H1 (cell line): ENCODE measurements around the gene GGTLC2.
"Not testable (repeated sequence)": the region's sequence is repeated elsewhere in the genome, so short reads cannot be mapped to it uniquely, and the experiment has no call there.

Experiments
- EZH2 ChIP-seq: fragments of 200-600 bp; sonication (generic); IDR thresholded peaks from 2 replicates; pipeline ENCODE4 v1.7.1; 2012; ENCODE audit warnings: low read depth, mild to moderate bottlenecking, moderate library complexity, low read length, inconsistent platforms; ENCODE audit not compliant: severe bottlenecking
- TF ChIP-seq, protein P1 (sequence below), 3 experiments: IDR thresholded peaks; 1 replicate in 2 of 3; 2 replicates in 1 of 3; pipeline versions ENCODE4 v1.5.1 to v1.6.1; 2011; ENCODE audit warnings: low read length in 3 of 3, mild to moderate bottlenecking in 3 of 3, inconsistent platforms in 2 of 3, low read depth in 1 of 3, moderate library complexity in 1 of 3; ENCODE audit not compliant: insufficient read depth in 1 of 3; ENCODE audit errors: control extremely low read depth in 1 of 3

GRCh38 chr22:22642255-22642654 is 2.2 kb upstream of the GGTLC2 start:
- TF ChIP-seq, protein P1, sequence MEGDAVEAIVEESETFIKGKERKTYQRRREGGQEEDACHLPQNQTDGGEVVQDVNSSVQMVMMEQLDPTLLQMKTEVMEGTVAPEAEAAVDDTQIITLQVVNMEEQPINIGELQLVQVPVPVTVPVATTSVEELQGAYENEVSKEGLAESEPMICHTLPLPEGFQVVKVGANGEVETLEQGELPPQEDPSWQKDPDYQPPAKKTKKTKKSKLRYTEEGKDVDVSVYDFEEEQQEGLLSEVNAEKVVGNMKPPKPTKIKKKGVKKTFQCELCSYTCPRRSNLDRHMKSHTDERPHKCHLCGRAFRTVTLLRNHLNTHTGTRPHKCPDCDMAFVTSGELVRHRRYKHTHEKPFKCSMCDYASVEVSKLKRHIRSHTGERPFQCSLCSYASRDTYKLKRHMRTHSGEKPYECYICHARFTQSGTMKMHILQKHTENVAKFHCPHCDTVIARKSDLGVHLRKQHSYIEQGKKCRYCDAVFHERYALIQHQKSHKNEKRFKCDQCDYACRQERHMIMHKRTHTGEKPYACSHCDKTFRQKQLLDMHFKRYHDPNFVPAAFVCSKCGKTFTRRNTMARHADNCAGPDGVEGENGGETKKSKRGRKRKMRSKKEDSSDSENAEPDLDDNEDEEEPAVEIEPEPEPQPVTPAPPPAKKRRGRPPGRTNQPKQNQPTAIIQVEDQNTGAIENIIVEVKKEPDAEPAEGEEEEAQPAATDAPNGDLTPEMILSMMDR (IDR thresholded peaks at IDR 0.05; ENCODE audit: control extremely low read depth in 1 of 3, insufficient read depth in 1 of 3, low read depth in 1 of 3, low read length in 3 of 3), result not testable (repeated sequence)
- TF ChIP-seq EZH2, result not testable (repeated sequence)
